ENCODE results near the gene TOP3A.

TOP3A gene

GRCh38 chr17:18233803-18234518 is 80.8 kb downstream of the TOP3A start:
- DNase-seq (ENCODE audit: low spot score): no peak

DNA sequence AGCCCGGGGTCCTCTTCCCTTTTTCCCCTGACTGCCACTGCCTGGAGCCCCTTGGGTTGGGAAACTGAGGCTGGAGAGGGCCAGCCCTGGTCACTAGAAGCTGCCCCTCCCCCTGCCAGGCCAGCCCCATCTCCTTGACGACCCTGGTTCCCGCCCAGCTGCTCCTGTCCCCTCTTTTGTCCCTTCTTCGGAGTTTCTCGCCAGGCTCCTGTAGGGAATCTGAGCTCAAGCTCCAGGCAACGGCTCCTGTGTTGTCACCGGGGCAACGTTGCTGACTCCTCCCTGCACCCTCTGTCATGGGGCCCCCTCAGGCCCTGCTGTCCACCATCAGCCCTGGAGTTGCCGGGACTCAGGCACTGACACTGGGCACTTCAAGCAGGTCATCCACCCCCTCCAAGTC is 83.6 kb downstream of the TOP3A start:
- no peak for DNase-seq (ENCODE audit: low spot score)

DNA sequence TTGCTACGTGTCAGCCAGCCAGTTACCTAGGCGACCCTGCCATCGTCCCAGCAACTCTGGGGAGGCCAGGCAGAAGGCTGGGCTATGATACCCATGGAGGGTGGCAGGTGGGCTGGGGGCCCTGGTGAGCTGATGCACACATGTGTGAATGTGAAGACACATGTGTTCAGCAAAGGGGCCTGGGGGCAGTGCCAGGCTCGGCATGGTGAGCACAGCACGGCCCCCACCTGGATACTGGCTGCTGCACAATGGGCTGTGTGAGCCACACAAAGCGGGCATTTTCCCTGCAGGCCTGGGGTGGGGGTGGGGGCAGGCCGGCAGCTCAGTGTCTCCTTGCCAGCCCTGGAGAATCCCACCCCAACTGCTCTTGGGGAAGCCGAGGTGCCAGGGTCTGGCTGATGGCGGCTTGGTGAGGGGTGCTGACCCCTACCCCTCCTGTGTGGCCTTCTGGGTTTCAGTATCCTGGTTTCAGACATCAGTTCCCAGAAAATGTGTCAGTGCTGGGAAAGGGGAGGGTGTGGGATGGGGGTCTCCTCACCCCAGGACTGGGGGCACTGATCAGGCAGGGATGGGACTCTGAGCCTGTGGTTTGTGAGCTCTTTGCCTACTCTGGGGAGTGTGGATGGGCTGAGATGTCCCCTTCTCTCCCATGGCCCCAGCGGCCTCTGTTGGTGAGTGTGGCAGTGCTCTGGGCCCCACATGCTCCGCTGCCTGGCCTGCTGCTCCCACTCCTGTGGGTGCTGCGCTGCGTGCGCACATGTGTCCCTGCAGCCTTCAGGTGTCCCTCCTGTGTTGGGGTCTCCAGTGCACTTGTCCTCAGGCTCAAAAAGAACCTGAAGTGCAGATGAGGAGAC is 84.3 kb downstream of the TOP3A start:
- DNase-seq (ENCODE audit: low spot score): no peak

DNA sequence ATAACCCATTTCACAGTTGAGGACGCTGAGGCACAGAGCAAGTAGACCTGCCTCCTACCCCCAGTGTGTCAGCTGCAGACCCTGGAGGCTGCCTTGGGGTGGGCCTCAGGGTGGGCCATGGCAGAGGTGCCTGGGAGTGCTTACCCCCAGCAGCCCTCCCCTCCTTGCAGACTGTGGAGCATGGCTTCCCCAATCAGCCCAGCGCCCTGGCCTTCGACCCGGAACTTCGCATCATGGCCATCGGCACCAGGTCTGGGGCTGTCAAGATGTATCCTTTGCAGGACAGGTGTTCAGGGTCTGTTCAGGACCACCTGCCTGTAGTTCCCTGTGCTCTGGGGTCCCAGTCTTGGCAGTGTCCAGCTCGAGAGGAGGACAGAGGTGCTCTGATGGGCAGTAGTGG is 85.0 kb downstream of the TOP3A start:
- no peak for DNase-seq (ENCODE audit: low spot score)

DNA sequence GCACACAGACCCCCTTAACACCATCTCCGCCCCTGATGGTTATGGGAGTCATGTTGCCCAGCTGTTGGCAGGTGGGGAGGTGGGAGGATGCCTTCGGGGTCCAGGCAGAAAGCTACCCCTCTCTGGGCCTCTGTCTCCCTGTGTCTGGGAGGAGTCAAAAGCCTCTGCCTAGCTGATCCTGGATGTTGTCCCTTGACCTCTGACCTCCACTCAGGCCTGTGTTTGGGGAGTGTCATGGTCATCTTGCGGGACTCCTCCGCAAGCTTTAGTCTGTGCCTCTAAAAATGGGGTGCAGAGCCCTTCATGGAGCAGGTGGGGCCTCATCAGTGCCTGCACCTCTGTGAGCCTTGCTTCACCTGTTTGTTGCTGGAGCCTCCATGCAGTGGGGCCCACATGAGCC is 85.5 kb downstream of the TOP3A start:
- DNase-seq (ENCODE audit: low spot score): no peak

DNA sequence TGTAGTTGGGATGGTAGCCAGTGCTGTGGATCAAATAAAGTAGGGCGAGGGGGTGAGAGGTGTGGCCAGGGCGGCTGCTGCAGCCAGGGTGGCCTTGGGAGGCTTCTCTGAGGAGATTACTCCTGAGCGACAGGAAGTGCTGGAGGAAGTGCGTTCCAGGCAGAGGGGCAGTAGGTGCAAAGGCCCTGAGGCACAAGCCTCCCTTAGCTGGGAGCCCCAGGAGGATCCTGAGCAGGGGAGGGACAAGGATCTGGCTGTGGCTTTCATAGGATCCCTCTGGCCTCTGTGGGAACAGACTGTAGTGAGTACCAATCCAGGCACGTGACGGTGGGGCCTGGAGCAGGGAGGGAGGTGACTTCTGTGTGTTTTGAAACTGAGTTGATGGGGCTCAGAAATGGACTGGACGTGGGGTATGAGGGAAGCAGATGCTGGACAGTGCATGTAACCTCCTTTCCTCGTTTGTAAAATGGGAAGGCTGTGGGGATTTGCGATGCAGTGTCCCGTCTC is 86.6 kb downstream of the TOP3A start:
- DNase-seq (ENCODE audit: low spot score): no peak

DNA sequence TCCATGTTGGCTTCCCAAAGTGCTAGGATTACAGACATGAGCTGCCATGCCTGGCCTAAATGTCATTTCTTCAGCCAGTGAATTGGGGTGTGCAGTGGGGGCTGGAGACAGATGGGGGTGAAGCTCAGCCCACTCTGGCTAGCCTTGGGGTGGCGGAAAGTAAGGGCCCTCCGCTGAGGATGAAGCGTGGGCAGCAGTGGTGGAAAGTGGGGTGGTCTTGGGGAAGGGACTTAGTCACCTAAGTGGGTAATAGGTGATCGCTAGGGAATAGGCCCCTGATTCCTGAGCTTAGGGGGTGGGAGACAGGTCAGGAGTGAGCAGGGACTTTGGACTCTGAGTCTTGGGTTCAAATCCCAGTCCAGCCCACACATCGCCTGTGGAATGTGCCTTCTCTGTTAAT is 87.2 kb downstream of the TOP3A start:
- DNase-seq (ENCODE audit: low spot score): no peak

GRCh38 chr17:18226284-18226945 is 88.4 kb downstream of the TOP3A start:
- peak; percentile 18 for DNase-seq (ENCODE audit: low spot score)

DNA sequence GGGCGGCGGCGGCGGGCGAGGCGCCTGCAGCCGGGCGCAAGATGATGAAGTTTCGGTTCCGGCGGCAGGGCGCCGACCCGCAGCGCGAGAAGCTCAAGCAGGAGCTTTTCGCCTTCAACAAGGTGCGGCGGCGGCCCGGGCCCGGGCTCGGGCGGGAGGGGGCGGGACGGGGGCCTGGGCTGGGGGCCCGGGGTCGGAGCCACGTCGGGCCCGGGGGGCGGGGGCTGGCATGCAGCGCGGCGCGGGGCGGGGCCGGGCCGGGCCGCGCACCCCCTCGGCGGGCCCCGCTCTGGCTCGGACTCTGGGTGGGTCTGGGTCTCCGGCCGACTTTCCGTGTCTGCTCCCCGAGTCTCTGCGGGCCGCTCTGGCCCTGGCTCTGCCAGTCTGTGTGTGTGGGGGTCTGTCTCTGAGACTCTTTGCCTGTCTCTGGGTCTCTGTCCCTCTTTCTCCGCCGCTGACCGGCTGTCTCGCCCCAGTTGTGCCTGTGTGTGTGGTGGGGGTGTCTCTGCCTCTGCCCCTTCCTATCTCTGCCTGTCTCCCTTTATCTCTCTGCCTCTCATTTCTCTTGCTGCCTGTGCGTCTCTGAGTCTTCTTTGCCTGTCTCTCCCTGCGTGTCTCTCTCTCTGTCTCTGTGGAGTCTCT is 89.0 kb downstream of the TOP3A start:
- peak; percentile 12 for DNase-seq (ENCODE audit: low spot score)

GRCh38 chr17:18225121-18225641 is 89.6 kb downstream of the TOP3A start, which contains the start of gene LLGL1:
Gene LLGL1, plus strand, starts transcription at chr17:18225635. Its CDS starts 48 bp downstream, at chr17:18225683.
- DNase-seq (ENCODE audit: low spot score): peak; percentile 99

DNA sequence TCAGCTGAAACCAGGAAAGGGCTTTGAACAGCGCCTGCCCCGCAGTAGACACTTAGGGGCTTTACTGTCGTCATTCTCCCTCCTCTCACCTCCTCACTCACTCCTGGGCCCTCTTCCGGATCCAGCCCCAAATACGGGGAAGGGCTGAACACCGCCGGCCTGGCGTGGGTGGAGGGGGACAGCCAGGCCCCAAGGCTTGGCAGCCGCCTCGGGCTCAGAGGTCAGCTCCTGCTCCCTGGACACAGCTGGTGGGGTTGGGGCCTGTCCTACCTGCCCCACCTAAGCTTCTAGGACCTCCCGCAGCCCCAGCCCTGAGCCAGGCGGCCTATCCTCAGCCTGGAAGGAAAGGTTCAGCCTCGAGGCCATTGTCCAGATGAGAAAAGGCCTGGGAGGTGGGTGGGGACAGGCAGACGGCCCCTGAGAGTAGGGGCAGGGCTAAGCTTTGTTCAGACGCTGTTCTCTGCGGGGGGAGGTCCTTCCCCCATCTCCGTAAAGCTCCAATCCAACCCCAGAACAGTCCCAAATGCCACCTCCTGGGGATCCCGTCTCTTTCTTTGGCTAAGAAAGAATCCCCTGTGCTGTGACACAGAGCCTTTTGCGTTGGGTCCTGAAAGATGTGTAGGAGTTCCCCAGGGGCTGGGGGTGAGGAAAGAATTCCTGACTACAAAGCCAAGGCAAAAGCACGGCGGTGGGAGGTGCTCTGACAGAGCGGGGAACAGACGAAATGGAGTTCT is 90.2 kb downstream of the TOP3A start:
- no peak for DNase-seq (ENCODE audit: low spot score)

DNA sequence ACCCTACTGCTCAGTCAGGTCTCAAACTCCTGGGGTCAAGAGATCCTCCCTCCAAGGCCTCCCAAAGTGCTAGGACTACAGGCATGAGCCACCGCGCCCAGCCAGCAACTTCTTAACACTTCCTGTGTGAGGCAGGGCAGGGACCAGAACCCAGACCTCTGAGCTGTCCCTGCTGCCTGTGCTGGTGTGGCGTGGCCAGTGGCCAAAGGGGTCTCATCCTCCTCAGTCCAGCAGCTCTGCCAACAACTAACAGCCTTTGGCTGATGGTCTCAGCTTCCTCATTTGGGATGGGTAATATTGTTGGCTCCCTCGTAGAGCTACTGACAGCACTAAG is 90.8 kb downstream of the TOP3A start:
- no peak for DNase-seq (ENCODE audit: low spot score)

All from AG08395 (cell line).